Measurements from ENCODE around the gene FAM107B. TPM values are rescaled to one million over a fixed set of nuclear protein-coding genes. Genes with fewer than 3 reads are reported as not detected.

Gene FAM107B
- total and polyA plus RNA-seq, 12 donors, result 2.6 to 18.5 (median 6.2) TPM

GRCh38 chr10:14653271-14654161 lies 121.2 kb downstream of the FAM107B start:
- Histone ChIP-seq H3K4me1 (peaks cover 0 to 52% (median 12%) of the 10 kb centered on the region in 9 donors), H3K27ac (peak overlapping the region in 8 of 10 donors; percentile 0 to 70 (median 22)), H3K36me3 (no peaks in the 10 kb centered on the region), H3K9me3 (no peaks in the 10 kb centered on the region), H3K4me3 (no peak overlapping the region), H3K27me3 (peaks cover 0 to 6% (median 0%) of the 10 kb centered on the region in 7 donors)
- peak in 7 of 8 donors; percentile 10 to 72 (median 65) for ATAC-seq
- peak in 1 of 2 donors; percentile 28 for DNase-seq
- WGBS, 2 donors, result 51 to 63% methylated on average over 8 of the region's 8 CpGs
- intact Hi-C loops (cut with DNase I), result no loop called here
- TF ChIP-seq CTCF (IDR thresholded peaks at IDR 0.05), result no peak

GRCh38 chr10:14652816-14653215 lies 121.9 kb downstream of the FAM107B start:
- intact Hi-C loops (cut with DNase I), result no loop called here
- no peak for TF ChIP-seq CTCF (IDR thresholded peaks at IDR 0.05)
- Histone ChIP-seq H3K4me3 (no peak overlapping the region), H3K27me3 (peaks cover 0 to 6% (median 0%) of the 10 kb centered on the region in 7 donors), H3K27ac (peak overlapping the region in 6 of 10 donors; percentile 1 to 70 (median 42)), H3K4me1 (peaks cover 0 to 52% (median 12%) of the 10 kb centered on the region in 9 donors), H3K36me3 (no peaks in the 10 kb centered on the region), H3K9me3 (no peaks in the 10 kb centered on the region)
- 89 to 94% methylated on average over 5 of the region's 5 CpGs for WGBS, 2 donors
- DNase-seq (no peak), ATAC-seq (no peak)

GRCh38 chr10:14652067-14652466 lies 122.6 kb downstream of the FAM107B start:
- ATAC-seq (no peak), DNase-seq (no peak)
- Histone ChIP-seq H3K4me3 (no peak overlapping the region), H3K27me3 (peaks cover 0 to 6% (median 0%) of the 10 kb centered on the region in 7 donors), H3K9me3 (no peaks in the 10 kb centered on the region), H3K27ac (peak overlapping the region in 1 of 10 donors; percentile 70), H3K36me3 (no peaks in the 10 kb centered on the region), H3K4me1 (peaks cover 0 to 52% (median 12%) of the 10 kb centered on the region in 9 donors)
- TF ChIP-seq CTCF (IDR thresholded peaks at IDR 0.05), result no peak
- intact Hi-C loops (cut with DNase I), result no loop called here
- 97 to 99% methylated on average over 3 of the region's 3 CpGs for WGBS, 2 donors

GRCh38 chr10:14649739-14650138 lies 125.0 kb downstream of the FAM107B start:
- Histone ChIP-seq H3K4me3 (no peak overlapping the region), H3K4me1 (peaks cover 0 to 44% (median 12%) of the 10 kb centered on the region in 9 donors), H3K9me3 (no peaks in the 10 kb centered on the region), H3K36me3 (no peaks in the 10 kb centered on the region), H3K27me3 (no peaks in the 10 kb centered on the region), H3K27ac (no peak overlapping the region)
- intact Hi-C loops (cut with DNase I), result no loop called here
- no peak for DNase-seq
- no peak for TF ChIP-seq CTCF (IDR thresholded peaks at IDR 0.05)
- no peak for ATAC-seq
- WGBS, 2 donors, result 87 to 93% methylated on average over 4 of the region's 4 CpGs
